ENCODE data around the gene PPID. TPM values are rescaled to one million over a fixed set of nuclear protein-coding genes. Genes with fewer than 3 reads are reported as not detected.

The PPID gene
- total and polyA plus RNA-seq, 9 of the 15 experiments (the other 6 are each of a cell fraction or from before 2014, with no cell fraction given), result 46.5 to 160 (median 98.6) TPM

- no peak for TF ChIP-seq CEBPZ (IDR thresholded peaks at IDR 0.05; ENCODE audit: borderline replicate concordance, low read depth, low read length)
These were observed 39.4 kb upstream of the PPID start (continued) for GRCh38 chr4:158762553-158762952.

GRCh38 chr4:158760866-158761265 lies 37.7 kb upstream of the PPID start:
- H3K9ac ChIP-seq (ENCODE audit: insufficient read depth in 1 of 2, low read depth in 2 of 2, low read length in 2 of 2), result no peak overlapping the region
- no peak overlapping the region for H3K27ac ChIP-seq (ENCODE audit: extremely low read depth, low read depth, low read length)
- H3K27me3 ChIP-seq (ENCODE audit: control insufficient read depth in 2 of 2, insufficient read depth in 2 of 2, low read length in 2 of 2), result no peaks in the 10 kb centered on the region
- intact Hi-C loops (cut with micrococcal nuclease), result no loop called here
- no peak overlapping the region for H3K4me2 ChIP-seq (ENCODE audit: insufficient read depth, low read length)
- no peak overlapping the region for H2AFZ ChIP-seq (ENCODE audit: low read depth, low read length)
- H3K4me3 ChIP-seq, result no peak overlapping the region
- H3K9me3 ChIP-seq (replicated peaks; ENCODE audit: control insufficient read depth, insufficient read depth, low read depth, low read length), result no peaks in the 10 kb centered on the region
- no peaks in the 10 kb centered on the region for H3K36me3 ChIP-seq (ENCODE audit: control insufficient read depth, insufficient read depth, low read length)
- H3K4me1 ChIP-seq (replicated peaks in 1 of 2; ENCODE audit: control insufficient read depth in 2 of 2, insufficient read depth in 2 of 2, low read length in 2 of 2), result peaks cover 0 to 4% of the 10 kb centered on the region in 2 experiments; a peak in 1 of 5 replicates
- DNase-seq (ENCODE audit: extremely low read depth in 1 of 4, low spot score in 3 of 4), result no peak
- POLR2A ChIA-PET, result no interaction called here
- ATAC-seq, result no peak; the same call in 1 of the 3 replicates
- in situ Hi-C loops (cut with MboI), result no loop called here
- BruUV-seq (replicated peaks), result no TSS peak
- H3K9me1 ChIP-seq (ENCODE audit: control insufficient read depth, insufficient read depth, low read length), result no peaks in the 10 kb centered on the region
- H4K20me1 ChIP-seq (replicated peaks; ENCODE audit: control insufficient read depth, insufficient read depth, low read length), result no peaks in the 10 kb centered on the region
- FAIRE-seq, result no peak
- WGBS (ENCODE audit: insufficient coverage, low coverage, missing lambda C conversion rate), result 6% methylated on average over 4 of the region's 4 CpGs
- TF ChIP-seq MTA1 (IDR thresholded peaks at IDR 0.05; ENCODE audit: borderline replicate concordance), result no peak
- TF ChIP-seq SP2 (IDR thresholded peaks at IDR 0.05; ENCODE audit: extremely low read depth, low read depth, low read length, poor library complexity, severe bottlenecking), result no peak
- TF ChIP-seq BRD4 (IDR thresholded peaks at IDR 0.05), result no peak
- TF ChIP-seq SMARCB1 (IDR thresholded peaks at IDR 0.05; ENCODE audit: insufficient read length, low read depth), result no peak
- no peak for TF ChIP-seq CSDE1 (IDR thresholded peaks at IDR 0.05)
- no peak for TF ChIP-seq CBFA2T3 (IDR thresholded peaks at IDR 0.05)
- TF ChIP-seq SNAPC5 (CRISPR knock-in tag; IDR thresholded peaks at IDR 0.05), result no peak
- no peak for TF ChIP-seq SIN3B (IDR thresholded peaks at IDR 0.05; ENCODE audit: low read depth)
- TF ChIP-seq SIRT6 (IDR thresholded peaks at IDR 0.05; ENCODE audit: low read depth, low read length), result no peak
- no peak for TF ChIP-seq SMARCA5 (IDR thresholded peaks at IDR 0.05)
- no peak for TF ChIP-seq UBTF (IDR thresholded peaks at IDR 0.05; ENCODE audit: borderline replicate concordance in 1 of 2, low read depth in 2 of 2, low read length in 2 of 2)
- CTCF ChIA-PET (ENCODE audit: low intra/inter-chr PET ratio), result no interaction called here
- H3K79me2 ChIP-seq (ENCODE audit: control insufficient read depth, insufficient read depth, low read length), result no peaks in the 10 kb centered on the region
